ENCODE results near the gene IDH1.
"Not testable (repeated sequence)": the region's sequence is repeated elsewhere in the genome, so short reads cannot be mapped to it uniquely, and the experiment has no call there.

IDH1 gene

DNA sequence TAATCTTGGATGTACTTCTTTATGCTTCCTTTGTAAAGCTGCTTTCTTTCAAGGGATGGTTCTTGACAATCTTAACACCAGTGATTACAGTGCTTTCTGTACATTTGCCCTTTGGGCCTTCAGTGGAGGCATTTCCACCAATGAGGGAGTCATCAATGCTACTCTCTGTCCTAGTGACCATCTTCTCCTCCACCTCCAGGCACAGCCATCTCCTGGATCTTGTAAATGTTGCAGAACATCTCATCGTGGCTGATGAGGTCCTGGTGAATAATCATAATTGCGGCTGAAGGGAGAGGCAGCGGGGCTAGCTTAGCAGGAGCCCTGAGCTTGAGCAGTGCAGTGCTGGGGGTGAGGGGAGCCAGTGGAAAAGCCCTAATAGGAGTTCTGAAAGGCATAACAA, 32.5 kb downstream of the IDH1 start:
- H3K4me3 ChIP-seq (ENCODE audit: low read length in 2 of 2) = no peak overlapping the region
- no peak overlapping the region for H3K27ac ChIP-seq (ENCODE audit: low read depth in 2 of 2, low read length in 2 of 2)
- no peaks in the 10 kb centered on the region for H3K4me1 ChIP-seq (ENCODE audit: control insufficient read depth in 2 of 2, insufficient read depth in 2 of 2, low read length in 2 of 2)
- H3K9ac ChIP-seq (ENCODE audit: low read depth in 1 of 2, low read length in 2 of 2) = no peak overlapping the region
- no peaks in the 10 kb centered on the region for H3K36me3 ChIP-seq (ENCODE audit: control insufficient read depth in 2 of 2, insufficient read depth in 2 of 2, low read length in 2 of 2)
- no peaks in the 10 kb centered on the region for H3K27me3 ChIP-seq (ENCODE audit: control insufficient read depth in 2 of 2, insufficient read depth in 2 of 2, low read length in 2 of 2)
- H3K9me3 ChIP-seq (ENCODE audit: control insufficient read depth in 2 of 2, low read length in 2 of 2) = no peaks in the 10 kb centered on the region

- not testable (repeated sequence) for H3K9ac ChIP-seq (ENCODE audit: low read depth in 1 of 2, low read length in 2 of 2); H3K27me3 ChIP-seq (ENCODE audit: control insufficient read depth in 2 of 2, insufficient read depth in 2 of 2, low read length in 2 of 2); H3K4me3 ChIP-seq (ENCODE audit: low read length in 2 of 2); H3K4me1 ChIP-seq (ENCODE audit: control insufficient read depth in 2 of 2, insufficient read depth in 2 of 2, low read length in 2 of 2); H3K36me3 ChIP-seq (ENCODE audit: control insufficient read depth in 2 of 2, insufficient read depth in 2 of 2, low read length in 2 of 2); H3K9me3 ChIP-seq (ENCODE audit: control insufficient read depth in 2 of 2, low read length in 2 of 2); H3K27ac ChIP-seq (ENCODE audit: low read depth in 2 of 2, low read length in 2 of 2)
Observed at GRCh38 chr2:208221873-208222272, 33.0 kb downstream of the IDH1 start.

DNA sequence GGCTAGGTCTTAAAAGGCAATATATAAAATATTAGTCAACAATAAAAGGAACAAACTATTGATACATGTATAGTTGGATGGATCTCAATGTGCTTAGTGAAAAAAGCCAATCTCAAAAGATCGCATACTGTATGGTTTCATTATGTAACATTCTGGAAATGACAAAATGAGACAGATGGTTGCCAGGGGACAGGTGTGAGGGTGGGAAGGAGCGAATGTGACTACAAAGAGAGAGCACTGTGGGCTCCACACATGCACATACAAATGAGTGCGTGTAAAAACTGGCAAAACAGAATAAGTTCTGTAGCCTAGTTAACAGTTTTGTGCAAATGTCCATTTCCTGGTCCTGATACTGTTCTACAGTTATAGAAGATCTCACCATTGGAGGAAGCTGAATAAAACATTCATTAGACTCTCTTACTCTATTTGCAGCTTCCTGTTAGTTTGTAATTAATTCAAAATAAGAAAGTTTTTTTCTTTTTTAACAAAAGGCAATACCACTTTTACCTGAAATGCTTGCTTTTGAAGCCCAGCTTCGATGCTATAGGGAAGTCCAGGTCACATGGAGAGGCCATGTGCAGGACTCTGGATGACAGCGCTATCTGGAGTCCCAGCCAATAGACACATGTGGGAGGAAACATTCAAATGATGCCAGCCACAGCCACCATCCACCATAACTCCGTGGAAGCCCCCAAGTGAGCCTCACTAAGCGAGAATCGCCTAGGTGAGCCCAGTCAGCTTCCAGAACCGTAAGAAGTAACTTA, 44.0 kb downstream of the IDH1 start:
- Histone ChIP-seq H3K4me3 (ENCODE audit: low read length in 2 of 2) (no peak overlapping the region), H3K36me3 (ENCODE audit: control insufficient read depth in 2 of 2, insufficient read depth in 2 of 2, low read length in 2 of 2) (no peaks in the 10 kb centered on the region), H3K27me3 (ENCODE audit: control insufficient read depth in 2 of 2, insufficient read depth in 2 of 2, low read length in 2 of 2) (no peaks in the 10 kb centered on the region), H3K4me1 (ENCODE audit: control insufficient read depth in 2 of 2, insufficient read depth in 2 of 2, low read length in 2 of 2) (no peaks in the 10 kb centered on the region), H3K9me3 (ENCODE audit: control insufficient read depth in 2 of 2, low read length in 2 of 2) (no peaks in the 10 kb centered on the region), H3K9ac (ENCODE audit: low read depth in 1 of 2, low read length in 2 of 2) (no peak overlapping the region), H3K27ac (ENCODE audit: low read depth in 2 of 2, low read length in 2 of 2) (no peak overlapping the region)

DNA sequence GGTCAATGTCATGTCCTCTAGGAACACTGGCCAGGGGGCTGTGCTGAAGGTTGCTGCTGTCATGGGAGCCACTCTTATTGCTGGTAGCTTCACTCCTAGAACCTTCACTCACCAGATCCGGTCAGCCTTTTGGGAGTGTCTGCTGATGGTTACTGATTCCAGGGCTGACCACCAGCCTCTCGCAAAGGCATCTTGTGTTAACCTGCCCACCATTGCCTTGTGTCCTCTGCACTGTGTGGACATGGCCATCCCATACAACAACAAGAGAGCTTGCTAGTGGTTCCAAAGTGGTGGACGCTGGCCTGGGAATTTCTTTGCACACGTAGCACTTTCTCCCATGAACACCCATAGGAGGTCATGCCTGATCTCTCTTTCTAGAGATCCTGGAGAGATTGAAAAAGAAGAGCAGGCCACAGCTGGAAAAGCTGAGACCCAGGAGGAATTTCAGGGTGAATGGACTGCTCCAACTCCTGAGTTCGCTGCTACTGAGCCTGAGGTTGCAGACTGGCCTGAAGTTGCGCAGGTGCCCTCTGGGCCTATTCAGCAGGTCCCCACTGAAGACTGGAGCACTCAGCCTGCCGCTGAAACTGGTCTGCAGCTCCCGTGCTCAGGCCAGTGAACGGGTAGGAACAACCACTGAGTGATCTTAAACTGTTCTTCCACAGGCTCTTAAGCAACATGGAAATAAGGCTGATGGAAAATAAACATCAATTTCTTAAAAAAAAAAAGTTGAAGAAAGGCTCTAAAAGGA, 46.4 kb downstream of the IDH1 start:
- no peaks in the 10 kb centered on the region for H3K27me3 ChIP-seq (ENCODE audit: control insufficient read depth in 2 of 2, insufficient read depth in 2 of 2, low read length in 2 of 2)
- H3K4me3 ChIP-seq (ENCODE audit: low read length in 2 of 2) = no peak overlapping the region
- H3K36me3 ChIP-seq (ENCODE audit: control insufficient read depth in 2 of 2, insufficient read depth in 2 of 2, low read length in 2 of 2) = no peaks in the 10 kb centered on the region
- no peaks in the 10 kb centered on the region for H3K9me3 ChIP-seq (ENCODE audit: control insufficient read depth in 2 of 2, low read length in 2 of 2)
- no peak overlapping the region for H3K27ac ChIP-seq (ENCODE audit: low read depth in 2 of 2, low read length in 2 of 2)
- no peaks in the 10 kb centered on the region for H3K4me1 ChIP-seq (ENCODE audit: control insufficient read depth in 2 of 2, insufficient read depth in 2 of 2, low read length in 2 of 2)
- H3K9ac ChIP-seq (ENCODE audit: low read depth in 1 of 2, low read length in 2 of 2) = no peak overlapping the region

DNA sequence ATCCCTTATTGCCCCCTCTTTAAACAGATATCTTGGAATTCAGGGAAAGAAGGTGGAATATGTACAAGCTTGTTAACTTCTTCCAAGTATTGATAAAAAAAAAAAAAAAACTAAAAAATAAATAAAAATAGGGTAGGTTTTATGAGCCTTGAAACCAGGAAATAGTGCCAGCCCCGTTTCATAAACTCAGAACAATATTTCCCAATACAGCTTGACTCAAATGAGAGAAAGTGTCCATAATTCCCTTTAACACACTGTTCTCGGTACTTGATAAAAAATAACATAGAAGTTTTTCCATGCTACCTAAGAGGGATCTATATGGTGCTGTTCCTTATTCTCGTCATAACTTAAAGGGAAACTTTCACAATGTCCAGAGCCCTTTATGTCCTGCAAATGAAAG, 47.1 kb downstream of the IDH1 start:
- no peak overlapping the region for H3K27ac ChIP-seq (ENCODE audit: low read depth in 2 of 2, low read length in 2 of 2)
- no peaks in the 10 kb centered on the region for H3K27me3 ChIP-seq (ENCODE audit: control insufficient read depth in 2 of 2, insufficient read depth in 2 of 2, low read length in 2 of 2)
- H3K36me3 ChIP-seq (ENCODE audit: control insufficient read depth in 2 of 2, insufficient read depth in 2 of 2, low read length in 2 of 2) = no peaks in the 10 kb centered on the region
- no peak overlapping the region for H3K9ac ChIP-seq (ENCODE audit: low read depth in 1 of 2, low read length in 2 of 2)
- H3K4me3 ChIP-seq (ENCODE audit: low read length in 2 of 2) = no peak overlapping the region
- no peaks in the 10 kb centered on the region for H3K9me3 ChIP-seq (ENCODE audit: control insufficient read depth in 2 of 2, low read length in 2 of 2)
- no peaks in the 10 kb centered on the region for H3K4me1 ChIP-seq (ENCODE audit: control insufficient read depth in 2 of 2, insufficient read depth in 2 of 2, low read length in 2 of 2)

DNA sequence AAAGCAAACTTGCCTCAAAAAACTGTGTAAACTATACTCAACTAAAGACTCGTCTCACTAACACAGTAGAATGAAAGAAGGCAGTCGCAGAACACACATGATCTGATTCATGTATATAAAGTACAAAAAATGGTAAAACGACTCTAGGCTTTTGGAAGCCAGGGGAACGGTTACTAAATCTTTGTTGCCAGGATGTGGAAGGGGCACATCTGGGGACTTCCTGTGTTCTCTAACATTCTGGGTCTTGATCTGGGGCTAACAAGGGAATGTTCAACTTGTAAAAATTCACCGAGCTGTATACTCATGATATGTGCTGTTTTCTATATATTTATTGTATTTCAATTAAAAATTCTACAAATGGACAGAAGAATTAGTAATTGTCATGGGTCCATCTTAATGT, 50.7 kb downstream of the IDH1 start:
- Histone ChIP-seq H3K9me3 (ENCODE audit: control insufficient read depth in 2 of 2, low read length in 2 of 2) (no peaks in the 10 kb centered on the region), H3K36me3 (ENCODE audit: control insufficient read depth in 2 of 2, insufficient read depth in 2 of 2, low read length in 2 of 2) (no peaks in the 10 kb centered on the region), H3K27ac (ENCODE audit: low read depth in 2 of 2, low read length in 2 of 2) (no peak overlapping the region), H3K4me1 (ENCODE audit: control insufficient read depth in 2 of 2, insufficient read depth in 2 of 2, low read length in 2 of 2) (no peaks in the 10 kb centered on the region), H3K4me3 (ENCODE audit: low read length in 2 of 2) (no peak overlapping the region), H3K27me3 (ENCODE audit: control insufficient read depth in 2 of 2, insufficient read depth in 2 of 2, low read length in 2 of 2) (no peaks in the 10 kb centered on the region), H3K9ac (ENCODE audit: low read depth in 1 of 2, low read length in 2 of 2) (no peak overlapping the region)

GRCh38 chr2:208195531-208195930, 59.3 kb downstream of the IDH1 start:
- Histone ChIP-seq H3K9ac (ENCODE audit: low read depth in 1 of 2, low read length in 2 of 2) (no peak overlapping the region), H3K4me1 (ENCODE audit: control insufficient read depth in 2 of 2, insufficient read depth in 2 of 2, low read length in 2 of 2) (no peaks in the 10 kb centered on the region), H3K36me3 (ENCODE audit: control insufficient read depth in 2 of 2, insufficient read depth in 2 of 2, low read length in 2 of 2) (no peaks in the 10 kb centered on the region), H3K27ac (ENCODE audit: low read depth in 2 of 2, low read length in 2 of 2) (no peak overlapping the region), H3K9me3 (ENCODE audit: control insufficient read depth in 2 of 2, low read length in 2 of 2) (no peaks in the 10 kb centered on the region), H3K27me3 (ENCODE audit: control insufficient read depth in 2 of 2, insufficient read depth in 2 of 2, low read length in 2 of 2) (no peaks in the 10 kb centered on the region), H3K4me3 (ENCODE audit: low read length in 2 of 2) (no peak overlapping the region)

DNA sequence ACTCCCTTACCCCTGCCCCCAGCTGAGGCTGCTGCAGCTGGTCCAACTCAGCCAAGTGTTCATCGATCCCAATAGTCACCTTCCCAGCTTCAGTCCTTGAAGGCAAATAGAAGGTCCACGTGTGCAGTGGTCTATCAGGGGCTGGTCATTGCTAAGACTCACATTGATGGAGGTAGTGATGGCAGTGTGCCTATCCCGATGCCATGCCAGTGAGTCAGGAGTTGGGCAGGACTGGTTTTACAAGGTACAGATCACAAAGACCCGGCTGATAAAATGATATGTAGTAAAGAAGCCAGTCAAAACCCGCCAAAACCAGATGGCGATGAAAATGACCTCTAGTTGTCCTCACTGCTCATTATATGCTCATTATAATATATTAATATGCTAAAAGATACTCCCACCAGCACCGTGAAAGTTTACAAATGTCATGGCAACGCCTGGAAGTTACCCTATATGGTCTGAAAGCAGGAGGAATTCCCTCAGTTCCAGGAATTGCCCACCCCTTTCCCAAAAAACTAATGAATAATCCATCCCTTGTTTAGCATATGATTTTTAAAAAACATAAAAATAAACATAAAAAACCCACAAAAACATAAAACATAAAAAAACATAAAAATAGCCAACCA, 62.1 kb downstream of the IDH1 start:
- Histone ChIP-seq H3K9me3 (ENCODE audit: control insufficient read depth in 2 of 2, low read length in 2 of 2) (no peaks in the 10 kb centered on the region), H3K36me3 (ENCODE audit: control insufficient read depth in 2 of 2, insufficient read depth in 2 of 2, low read length in 2 of 2) (no peaks in the 10 kb centered on the region), H3K9ac (ENCODE audit: low read depth in 1 of 2, low read length in 2 of 2) (no peak overlapping the region), H3K4me3 (ENCODE audit: low read length in 2 of 2) (no peak overlapping the region), H3K27me3 (ENCODE audit: control insufficient read depth in 2 of 2, insufficient read depth in 2 of 2, low read length in 2 of 2) (no peaks in the 10 kb centered on the region), H3K4me1 (ENCODE audit: control insufficient read depth in 2 of 2, insufficient read depth in 2 of 2, low read length in 2 of 2) (no peaks in the 10 kb centered on the region), H3K27ac (ENCODE audit: low read depth in 2 of 2, low read length in 2 of 2) (no peak overlapping the region)

- Histone ChIP-seq H3K36me3 (ENCODE audit: control insufficient read depth in 2 of 2, insufficient read depth in 2 of 2, low read length in 2 of 2) (no peaks in the 10 kb centered on the region), H3K27me3 (ENCODE audit: control insufficient read depth in 2 of 2, insufficient read depth in 2 of 2, low read length in 2 of 2) (no peaks in the 10 kb centered on the region), H3K9ac (ENCODE audit: low read depth in 1 of 2, low read length in 2 of 2) (no peak within 1 kb of the TSS), H3K27ac (ENCODE audit: low read depth in 2 of 2, low read length in 2 of 2) (no peak within 1 kb of the TSS), H3K4me1 (ENCODE audit: control insufficient read depth in 2 of 2, insufficient read depth in 2 of 2, low read length in 2 of 2) (no peaks in the 10 kb centered on the region), H3K4me3 (ENCODE audit: low read length in 2 of 2) (no peak within 1 kb of the TSS), H3K9me3 (ENCODE audit: control insufficient read depth in 2 of 2, low read length in 2 of 2) (no peaks in the 10 kb centered on the region)
Observed at GRCh38 chr2:208189810-208190503, 64.9 kb downstream of the IDH1 start, which contains the start of gene C2orf80. Gene C2orf80 (minus strand): TSS chr2:208190030. CDS start chr2:208186986, 3,044 bp downstream.
